RWPE2 (cell line): ENCODE measurements around the gene AIRE.

ENCODE experiments used
- ATAC-seq: fragments of 200-7000 bp; cut with Tn5 transposase; 3 replicates; pipeline ENCODE4 v1.9.1; 2021; ENCODE audit warnings: low read depth
- DNase-seq: peaks from one replicate; pipeline ENCODE4 v3.0.0-alpha.2; 2020; ENCODE audit warnings: low spot score
- H3K27ac ChIP-seq: fragments of 450-650 bp; 2 replicates; pipeline ENCODE4 v1.5.1; 2017; ENCODE audit warnings: mild to moderate bottlenecking; ENCODE audit not compliant: poor library complexity, severe bottlenecking
- H3K27me3 ChIP-seq: fragments of 250-450 bp; sonication (Bioruptor Pico); 2 replicates; pipeline ENCODE4 v1.5.1; 2021; ENCODE audit warnings: mild to moderate bottlenecking, moderate library complexity; ENCODE audit not compliant: insufficient read depth, poor library complexity, severe bottlenecking
- H3K36me3 ChIP-seq: fragments of 250-450 bp; sonication (Bioruptor Pico); 2 replicates; pipeline ENCODE4 v1.5.1; 2020; ENCODE audit warnings: low read depth, mild to moderate bottlenecking, moderate library complexity
- H3K4me1 ChIP-seq: fragments of 250-450 bp; sonication (Bioruptor Pico); 2 replicates; pipeline ENCODE4 v1.5.1; 2021; ENCODE audit warnings: mild to moderate bottlenecking, moderate library complexity; ENCODE audit not compliant: insufficient read depth, poor library complexity, severe bottlenecking
- H3K4me3 ChIP-seq: fragments of 250-450 bp; sonication (Bioruptor Pico); 2 replicates; pipeline ENCODE4 v1.5.1; 2021; ENCODE audit warnings: mild to moderate bottlenecking, moderate library complexity; ENCODE audit not compliant: severe bottlenecking
- H3K9me3 ChIP-seq: fragments of 250-450 bp; sonication (Bioruptor Pico); 2 replicates; pipeline ENCODE4 v1.5.1; 2021; ENCODE audit warnings: mild to moderate bottlenecking, moderate library complexity; ENCODE audit not compliant: severe bottlenecking
- TF ChIP-seq, protein P1 (sequence below): fragments of 450-650 bp; IDR thresholded peaks from one replicate; pipeline ENCODE4 v1.5.1; 2017; ENCODE audit warnings: mild to moderate bottlenecking, moderate library complexity; ENCODE audit not compliant: poor library complexity, severe bottlenecking

AIRE gene

DNA sequence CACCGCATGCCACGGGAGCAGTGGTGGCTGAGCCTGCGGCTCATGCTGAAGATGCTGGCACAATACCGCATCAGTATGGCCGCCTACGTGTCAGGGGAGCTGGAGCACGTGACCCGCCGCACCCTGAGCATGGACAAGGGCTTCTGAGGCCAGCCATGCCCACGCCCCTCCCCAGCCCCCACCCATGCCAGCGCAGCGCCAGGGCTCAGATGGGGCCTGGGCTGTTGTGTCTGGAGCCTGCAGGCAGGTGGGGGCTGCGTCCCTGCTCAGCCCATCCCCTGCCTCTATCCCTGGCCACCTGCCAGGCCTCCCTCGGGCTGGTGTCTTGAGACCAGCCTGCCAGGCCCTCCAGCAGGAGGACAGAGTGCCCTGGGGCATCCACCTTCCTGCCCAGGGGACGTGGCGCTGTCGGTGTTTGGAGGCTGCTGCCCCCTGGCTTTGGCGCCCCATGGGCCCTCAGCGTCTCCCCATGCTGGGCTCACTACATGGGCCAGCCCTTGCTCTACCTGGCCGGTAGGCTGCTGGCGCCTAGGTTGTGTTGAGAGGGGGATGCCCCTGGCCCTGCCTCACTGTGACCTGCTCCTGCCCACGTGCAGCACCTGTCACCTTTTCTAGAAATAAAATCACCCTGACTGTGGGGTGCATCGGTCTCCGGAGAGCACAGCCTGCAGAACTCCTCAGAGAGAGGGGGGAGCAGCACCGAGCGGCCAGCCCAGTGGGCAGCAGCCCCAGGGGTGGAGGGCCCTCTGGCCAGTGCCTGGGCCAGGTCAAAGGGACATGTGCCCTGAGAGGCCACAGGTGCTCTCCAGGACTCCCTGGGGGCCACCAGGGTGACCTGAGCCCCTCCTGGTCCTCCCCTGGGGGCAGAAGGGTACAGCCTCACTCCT, 41.3 kb downstream of the AIRE start:
- H3K27me3 ChIP-seq, result no peaks in the 10 kb centered on the region

DNA sequence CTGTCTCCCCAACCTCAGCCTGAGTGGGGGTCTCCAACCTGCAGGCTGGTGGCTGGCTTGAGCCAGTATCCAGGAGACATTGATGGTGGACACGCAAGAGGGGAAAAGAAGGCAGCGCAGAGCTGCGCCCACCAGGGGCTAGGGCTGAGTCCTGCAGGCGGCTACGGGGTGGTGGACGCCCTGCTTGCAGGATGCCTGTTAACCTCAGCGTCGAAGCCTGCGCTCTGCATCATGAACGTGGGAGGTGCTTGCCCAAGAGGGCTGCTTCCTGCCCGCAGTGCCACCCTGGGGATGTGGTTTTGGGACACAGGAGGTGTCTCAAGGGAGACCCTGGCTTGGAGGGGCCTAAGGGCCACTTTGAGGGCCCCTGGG, 41.9 kb downstream of the AIRE start:
- TF ChIP-seq, protein P1, sequence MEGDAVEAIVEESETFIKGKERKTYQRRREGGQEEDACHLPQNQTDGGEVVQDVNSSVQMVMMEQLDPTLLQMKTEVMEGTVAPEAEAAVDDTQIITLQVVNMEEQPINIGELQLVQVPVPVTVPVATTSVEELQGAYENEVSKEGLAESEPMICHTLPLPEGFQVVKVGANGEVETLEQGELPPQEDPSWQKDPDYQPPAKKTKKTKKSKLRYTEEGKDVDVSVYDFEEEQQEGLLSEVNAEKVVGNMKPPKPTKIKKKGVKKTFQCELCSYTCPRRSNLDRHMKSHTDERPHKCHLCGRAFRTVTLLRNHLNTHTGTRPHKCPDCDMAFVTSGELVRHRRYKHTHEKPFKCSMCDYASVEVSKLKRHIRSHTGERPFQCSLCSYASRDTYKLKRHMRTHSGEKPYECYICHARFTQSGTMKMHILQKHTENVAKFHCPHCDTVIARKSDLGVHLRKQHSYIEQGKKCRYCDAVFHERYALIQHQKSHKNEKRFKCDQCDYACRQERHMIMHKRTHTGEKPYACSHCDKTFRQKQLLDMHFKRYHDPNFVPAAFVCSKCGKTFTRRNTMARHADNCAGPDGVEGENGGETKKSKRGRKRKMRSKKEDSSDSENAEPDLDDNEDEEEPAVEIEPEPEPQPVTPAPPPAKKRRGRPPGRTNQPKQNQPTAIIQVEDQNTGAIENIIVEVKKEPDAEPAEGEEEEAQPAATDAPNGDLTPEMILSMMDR, result no peak
- Histone ChIP-seq H3K4me1 (no peaks in the 10 kb centered on the region), H3K36me3 (peaks cover 11% of the 10 kb centered on the region), H3K4me3 (no peak overlapping the region), H3K27ac (no peak overlapping the region), H3K27me3 (no peaks in the 10 kb centered on the region), H3K9me3 (no peaks in the 10 kb centered on the region)
- no peak for ATAC-seq
- no peak for DNase-seq

More for the DNA sequence above, 41.3 kb downstream of the AIRE start:
- Histone ChIP-seq H3K4me1 (no peaks in the 10 kb centered on the region), H3K27ac (no peak overlapping the region), H3K4me3 (no peak overlapping the region), H3K36me3 (peaks cover 11% of the 10 kb centered on the region), H3K9me3 (no peaks in the 10 kb centered on the region)
- ATAC-seq (no peak), DNase-seq (no peak)
- TF ChIP-seq, protein P1, result no peak

DNA sequence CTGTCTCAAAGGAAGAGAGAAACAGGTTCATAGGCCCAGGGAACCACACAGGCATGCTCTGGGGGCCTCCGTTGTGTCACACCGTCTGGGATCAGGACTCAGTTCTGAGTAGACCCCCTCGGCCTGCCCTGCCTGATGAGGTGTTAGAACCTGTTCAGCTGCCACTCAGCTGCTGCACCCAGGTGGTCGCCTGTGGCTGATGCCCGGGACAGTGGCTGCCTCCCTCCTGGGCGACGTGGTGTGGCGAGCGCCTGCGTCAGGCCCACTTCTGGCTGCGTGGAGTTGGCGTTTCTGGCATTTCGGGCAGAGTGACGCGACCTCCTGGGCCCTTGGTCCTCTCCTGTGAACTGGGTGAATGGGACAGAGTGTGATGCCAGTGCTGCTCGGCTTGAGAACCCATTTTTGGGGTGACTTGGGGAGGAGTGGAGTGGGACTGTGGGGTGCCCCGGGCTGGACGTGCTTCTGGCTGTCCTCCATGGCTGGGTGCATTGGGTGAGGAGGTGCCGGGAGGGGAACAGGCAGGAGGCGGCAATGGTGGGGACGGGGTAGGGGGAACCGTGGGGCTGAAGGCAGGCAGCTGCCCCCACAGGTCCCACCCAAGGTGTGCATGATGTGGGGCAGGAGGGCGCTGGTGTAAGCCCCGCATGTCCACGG, 42.7 kb downstream of the AIRE start:
- Histone ChIP-seq H3K36me3 (peaks cover 11% of the 10 kb centered on the region), H3K9me3 (no peaks in the 10 kb centered on the region), H3K4me1 (no peaks in the 10 kb centered on the region), H3K27me3 (no peaks in the 10 kb centered on the region), H3K4me3 (no peak overlapping the region), H3K27ac (no peak overlapping the region)
- ATAC-seq (no peak), DNase-seq (no peak)
- TF ChIP-seq, protein P1, result no peak

DNA sequence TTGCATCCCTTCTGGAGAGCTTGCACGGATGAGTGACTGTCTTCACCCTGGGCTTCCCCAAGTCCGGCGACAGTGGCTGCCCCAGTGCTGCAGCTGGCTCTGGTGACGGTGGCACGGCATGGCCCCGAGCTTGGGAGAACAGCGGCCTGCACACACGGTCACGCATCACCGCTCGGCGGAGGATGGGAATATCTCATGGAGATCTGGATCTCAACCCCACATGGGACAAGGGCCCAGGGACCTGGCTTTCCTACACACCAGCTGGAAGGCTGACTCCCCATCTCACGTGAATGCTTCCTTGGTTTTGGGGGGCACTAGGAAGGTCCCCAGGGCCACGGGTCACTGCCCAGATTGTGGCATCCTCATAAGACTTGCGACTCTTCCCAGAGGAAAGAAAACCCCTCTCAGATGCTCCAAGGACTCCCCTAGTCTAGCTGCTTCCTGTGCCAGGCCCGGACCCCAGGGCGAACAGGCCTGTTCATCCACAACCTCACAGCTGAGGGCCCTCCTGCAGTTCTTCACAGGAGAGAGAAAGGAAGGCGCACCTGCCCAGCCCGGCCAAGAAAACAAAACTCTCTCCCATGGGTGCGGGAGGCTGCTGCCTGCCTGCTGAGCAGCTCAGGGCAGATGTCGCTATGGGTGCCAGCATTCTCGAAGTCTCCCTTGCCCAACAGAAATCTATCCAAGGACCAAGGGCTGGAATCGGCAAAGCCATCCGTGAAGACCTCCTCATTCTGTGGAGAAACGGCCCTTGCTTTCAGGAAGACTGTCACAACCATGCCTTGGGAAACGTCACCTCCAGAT, 43.6 kb downstream of the AIRE start:
- H3K27ac ChIP-seq, result no peak overlapping the region
- ATAC-seq (no peak), DNase-seq (no peak)
- no peak overlapping the region for H3K4me3 ChIP-seq
- H3K9me3 ChIP-seq, result no peaks in the 10 kb centered on the region
- H3K36me3 ChIP-seq, result peaks cover 7% of the 10 kb centered on the region; the same call in 1 of the 2 replicates
- no peaks in the 10 kb centered on the region for H3K27me3 ChIP-seq
- no peaks in the 10 kb centered on the region for H3K4me1 ChIP-seq
- TF ChIP-seq, protein P1, result no peak
